B cell (primary cell): ENCODE data around the gene ACVR1. TPM values are rescaled to one million over a fixed set of nuclear protein-coding genes. Genes with fewer than 3 reads are reported as not detected.

Experiments
- ATAC-seq: fragments of 200-7000 bp; cut with Tn5 transposase; one replicate; pipeline ENCODE4 v1.10.0; 2021; ENCODE audit warnings: low read depth, mild to moderate bottlenecking, moderate number of reproducible peaks, moderate library complexity
- CTCF ChIA-PET: fragments of 350-600 bp; sonication (Branson Sonifier 250); formaldehyde crosslinking; loops from one replicate; lab custom pipeline; 2021; ENCODE audit warnings: antibody characterized with exemption, inconsistent platforms; lab: Charles Lee
- POLR2A ChIA-PET: fragments of 350-600 bp; sonication (Branson Sonifier 250); formaldehyde crosslinking; loops from one replicate; lab custom pipeline; 2021; ENCODE audit warnings: antibody characterized with exemption; lab: Charles Lee
- DNase-seq: peaks from one replicate; pipeline ENCODE4 v3.0.0; 2013
- H2AFZ ChIP-seq: 2 replicates; pipeline ENCODE4 v1.6.1; 2012; ENCODE audit warnings: mild to moderate bottlenecking, low read depth, low read length; ENCODE audit not compliant: insufficient read depth, poor library complexity, severe bottlenecking
- H3K27ac ChIP-seq, 2 donors: 1 replicate in 1 of 2; 2 replicates in 1 of 2; pipeline ENCODE4 v1.5.1; 2012 to 2013; ENCODE audit warnings: low read length in 2 of 2, mild to moderate bottlenecking in 2 of 2, moderate library complexity in 1 of 2
- H3K27me3 ChIP-seq, 4 experiments: fragments of 200-600 bp in 1 of 4; sonication (generic) in 1 of 4; replicated peaks in 1 of 4; 1 replicate in 2 of 4; 2 replicates in 2 of 4; pipeline versions ENCODE4 v1.6.1 to v1.7.0; 2013 to 2016; ENCODE audit warnings: low read length in 3 of 4, mild to moderate bottlenecking in 2 of 4, mixed read lengths in 1 of 4, moderate library complexity in 1 of 4; ENCODE audit not compliant: insufficient read depth in 4 of 4, control insufficient read depth in 3 of 4; ENCODE audit errors: control extremely low read depth in 1 of 4
- H3K36me3 ChIP-seq, 2 experiments: replicated peaks in 1 of 2; 1 replicate in 1 of 2; 2 replicates in 1 of 2; pipeline versions ENCODE4 v1.6.1 to v1.7.1; 2013; ENCODE audit warnings: low read length in 1 of 2; ENCODE audit not compliant: insufficient read depth in 2 of 2, control insufficient read depth in 1 of 2; ENCODE audit errors: control extremely low read depth in 1 of 2, extremely low read depth in 1 of 2
- H3K4me1 ChIP-seq, 2 donors: fragments of 200-600 bp in 1 of 2; sonication (generic) in 1 of 2; 1 replicate in 1 of 2; 2 replicates in 1 of 2; pipeline versions ENCODE4 v1.5.1 to v1.6.1; 2013 to 2017; ENCODE audit warnings: low read length in 2 of 2; ENCODE audit not compliant: control insufficient read depth in 2 of 2, insufficient read depth in 2 of 2
- H3K4me2 ChIP-seq: replicated peaks from 2 replicates; pipeline ENCODE3; 2012; ENCODE audit warnings: mild to moderate bottlenecking, low read depth, low read length; ENCODE audit not compliant: poor library complexity, severe bottlenecking
- H3K4me3 ChIP-seq, 5 experiments: fragments of 200-600 bp in 1 of 5; sonication (generic) in 1 of 5; 1 replicate in 3 of 5; 2 replicates in 2 of 5; pipeline versions ENCODE4 v1.5.1 to v1.7.0; 2011 to 2016; ENCODE audit warnings: low read length in 4 of 5, mild to moderate bottlenecking in 4 of 5, low read depth in 2 of 5, control low read depth in 1 of 5, moderate library complexity in 1 of 5; ENCODE audit not compliant: insufficient read depth in 1 of 5; ENCODE audit errors: control extremely low read depth in 1 of 5, extremely low read depth in 1 of 5
- H3K79me2 ChIP-seq: fragments of 200-600 bp; sonication (generic); one replicate; pipeline ENCODE4 v1.6.0; 2016; ENCODE audit warnings: low read length; ENCODE audit not compliant: control insufficient read depth, insufficient read depth
- H3K9ac ChIP-seq: fragments of 200-600 bp; sonication (generic); 2 replicates; pipeline ENCODE4 v1.6.1; 2017; ENCODE audit warnings: mild to moderate bottlenecking, low read length, moderate library complexity
- H3K9me3 ChIP-seq, 3 donors: one replicate each; pipeline versions ENCODE4 v1.6.1 to v1.7.1; 2013; ENCODE audit warnings: low read length in 2 of 3; ENCODE audit not compliant: control insufficient read depth in 2 of 3, insufficient read depth in 1 of 3; ENCODE audit errors: control extremely low read depth in 1 of 3
- H4K20me1 ChIP-seq: 2 replicates; pipeline ENCODE4 v1.6.0; 2012; ENCODE audit warnings: mild to moderate bottlenecking, low read length; ENCODE audit not compliant: insufficient read depth, control insufficient read depth, poor library complexity, severe bottlenecking
- H3K27ac Mint-ChIP-seq: one replicate; pipeline ENCODE4 v1.8.0; 2021; ENCODE audit warnings: mixed read lengths
- H3K27me3 Mint-ChIP-seq: one replicate; pipeline ENCODE4 v1.8.0; 2021; ENCODE audit warnings: mixed read lengths
- H3K4me1 Mint-ChIP-seq: one replicate; pipeline ENCODE4 v1.8.0; 2021; ENCODE audit warnings: mixed read lengths
- H3K4me3 Mint-ChIP-seq: one replicate; pipeline ENCODE4 v1.8.0; 2021; ENCODE audit warnings: mixed read lengths
- H3K9me3 Mint-ChIP-seq: one replicate; pipeline ENCODE4 v1.8.0; 2022; ENCODE audit warnings: mixed read lengths; ENCODE audit not compliant: insufficient read depth
- CTCF ChIP-seq: fragments of 200-600 bp; IDR thresholded peaks from one replicate; pipeline ENCODE4 v1.8.0; 2022; ENCODE audit warnings: antibody characterized with exemption, mild to moderate bottlenecking
- EZH2 ChIP-seq: IDR thresholded peaks from 2 replicates; pipeline ENCODE4 v1.6.1; 2012; ENCODE audit warnings: borderline replicate concordance, low read depth, mild to moderate bottlenecking, moderate library complexity, low read length; ENCODE audit not compliant: insufficient read depth, poor library complexity, severe bottlenecking
- WGBS: methylation state at CpG from one replicate; pipeline ENCODE4 v1.1.5; 2013; ENCODE audit warnings: missing lambda C conversion rate; ENCODE audit not compliant: insufficient coverage; 5-methylcytosine and 5-hydroxymethylcytosine counted together
- intact Hi-C: fragments of 100-400 bp; cut with micrococcal nuclease; formaldehyde crosslinking; loops from one replicate; pipeline ENCODE4 v1.10.0; 2022
- polyA plus RNA-seq: library from polyadenylated mRNA; depleted of rRNA; stranded (reverse); fragments of >200 nt; gene quantifications from 2 replicates; pipeline ENCODE4 v1.2.3, GENCODE V29; 2012
- total RNA-seq, 2 donors: library from RNA; stranded (reverse); fragments of 120-200 nt in 1 of 2; gene quantifications; 1 replicate in 1 of 2; 2 replicates in 1 of 2; pipeline versions ENCODE4 v1.2.3 to v1.2.4, GENCODE V29; 2013 to 2022

The ACVR1 gene
- total and polyA plus RNA-seq, 2 donors (not counting 1 experiment from before 2014, with no cell fraction given), result 3.7 to 11.7 TPM

DNA sequence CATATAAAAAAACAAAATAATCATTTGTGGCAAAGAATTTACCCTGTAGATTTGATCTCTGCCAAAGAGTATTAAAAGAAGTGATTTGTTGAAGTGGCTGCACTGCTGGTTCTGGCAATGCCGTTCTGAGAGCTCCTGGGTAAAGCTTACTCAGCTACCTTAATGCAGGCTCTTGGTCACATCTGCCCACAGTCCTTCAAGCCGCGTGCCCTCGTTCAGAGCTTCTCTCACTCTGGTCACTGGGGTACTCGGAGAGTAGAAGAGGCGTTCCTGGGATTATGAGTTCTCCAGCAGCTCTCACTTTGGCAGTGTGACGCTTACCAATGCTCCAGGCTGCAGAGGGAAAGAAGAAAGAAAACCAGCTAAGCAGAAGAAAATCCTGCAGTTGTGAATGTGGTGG is 57.9 kb downstream of the ACVR1 start:
- H3K9me3 Mint-ChIP-seq, result no peaks in the 10 kb centered on the region
- ChIA-PET POLR2A (no interaction called here), CTCF (interaction anchor here (0.7 kb wide), 1 partner anchor 33 kb away, joined by 3 read pairs; no protein-coding TSS in a partner anchor)

GRCh38 chr2:157815421-157815820 is 60.7 kb downstream of the ACVR1 start:
- H3K27ac ChIP-seq, result no peak overlapping the region
- H3K27ac Mint-ChIP-seq, result no peak overlapping the region
- POLR2A ChIA-PET, result no interaction called here
- no peaks in the 10 kb centered on the region for H3K4me1 Mint-ChIP-seq
- intact Hi-C loops, result no loop called here
- no peak for ATAC-seq
- H2AFZ ChIP-seq, result no peak overlapping the region
- CTCF ChIA-PET, result no interaction called here
- TF ChIP-seq CTCF (no peak), EZH2 (no peak)
- no peaks in the 10 kb centered on the region for H3K9me3 Mint-ChIP-seq
- H3K36me3 ChIP-seq, result peaks cover 0 to 2% of the 10 kb centered on the region in 2 experiments
- no peak overlapping the region for H3K9ac ChIP-seq
- no peaks in the 10 kb centered on the region for H3K27me3 ChIP-seq
- H3K9me3 ChIP-seq, result no peaks in the 10 kb centered on the region
- no peaks in the 10 kb centered on the region for H3K4me1 ChIP-seq
- WGBS, result 100% methylated on average over 1 of the region's 1 CpG
- no peak overlapping the region for H3K4me3 ChIP-seq
- no peak for DNase-seq
- no peaks in the 10 kb centered on the region for H3K27me3 Mint-ChIP-seq
- H3K79me2 ChIP-seq, result no peaks in the 10 kb centered on the region
- no peak overlapping the region for H3K4me3 Mint-ChIP-seq
- no peak overlapping the region for H3K4me2 ChIP-seq
- no peaks in the 10 kb centered on the region for H4K20me1 ChIP-seq

More for the DNA sequence above, 57.9 kb downstream of the ACVR1 start:
- no peak for ATAC-seq
- Histone ChIP-seq H3K4me3 (no peak overlapping the region), H3K4me2 (no peak overlapping the region), H3K9me3 (no peaks in the 10 kb centered on the region), H4K20me1 (no peaks in the 10 kb centered on the region), H3K27me3 (no peaks in the 10 kb centered on the region), H3K79me2 (no peaks in the 10 kb centered on the region), H3K27ac (no peak overlapping the region), H3K36me3 (peaks cover 0 to 2% of the 10 kb centered on the region in 2 experiments), H3K4me1 (no peaks in the 10 kb centered on the region), H2AFZ (no peak overlapping the region), H3K9ac (no peak overlapping the region)
- H3K4me3 Mint-ChIP-seq, result no peak overlapping the region
- H3K27ac Mint-ChIP-seq, result no peak overlapping the region
- H3K4me1 Mint-ChIP-seq, result no peaks in the 10 kb centered on the region
- WGBS, result 100% methylated on average over 7 of the region's 7 CpGs
- TF ChIP-seq CTCF (no peak), EZH2 (no peak)
- DNase-seq, result no peak
- H3K27me3 Mint-ChIP-seq, result no peaks in the 10 kb centered on the region
- intact Hi-C loops, result no loop called here
